Common myeloid progenitor, CD34-positive (primary cell): ENCODE data around the gene OR56B1.
A peak's percentile ranks its signal among the peaks of the same experiment; 100 is the strongest.

ENCODE experiments used
- CTCF ChIA-PET: fragments of 350-600 bp; sonication (Branson Sonifier 250); formaldehyde crosslinking; loops from one replicate; lab custom pipeline; 2021; ENCODE audit warnings: antibody characterized with exemption; lab: Charles Lee
- POLR2A ChIA-PET: fragments of 350-600 bp; sonication (Branson Sonifier 250); formaldehyde crosslinking; loops from one replicate; lab custom pipeline; 2021; ENCODE audit warnings: antibody characterized with exemption; lab: Charles Lee
- DNase-seq, 3 donors: peaks; one replicate each; pipeline versions ENCODE4 v3.0.0 to v3.0.0-alpha.2; 2013
- H3K27ac ChIP-seq, 2 experiments: 1 replicate in 1 of 2; 2 replicates in 1 of 2; pipeline ENCODE4 v1.7.0; 2013; ENCODE audit warnings: inconsistent platforms in 2 of 2, low read length in 2 of 2, mild to moderate bottlenecking in 2 of 2, low read depth in 1 of 2, moderate library complexity in 1 of 2; ENCODE audit not compliant: severe bottlenecking in 2 of 2, insufficient read depth in 1 of 2, poor library complexity in 1 of 2
- H3K27me3 ChIP-seq, 5 experiments: replicated peaks in 2 of 5; 1 replicate in 3 of 5; 2 replicates in 2 of 5; pipeline versions ENCODE4 v1.6.1 to v1.7.0; 2013; ENCODE audit warnings: low read length in 4 of 5, mild to moderate bottlenecking in 2 of 5, moderate library complexity in 2 of 5, inconsistent platforms in 1 of 5; ENCODE audit not compliant: insufficient read depth in 5 of 5, control insufficient read depth in 4 of 5
- H3K36me3 ChIP-seq, 4 experiments: 1 replicate in 2 of 4; 2 replicates in 2 of 4; pipeline versions ENCODE4 v1.6.1 to v1.7.0; 2013; ENCODE audit warnings: low read length in 3 of 4, control low read depth in 1 of 4, mild to moderate bottlenecking in 1 of 4; ENCODE audit not compliant: control insufficient read depth in 4 of 4, insufficient read depth in 4 of 4
- H3K4me1 ChIP-seq, 4 experiments: 1 replicate in 3 of 4; 2 replicates in 1 of 4; pipeline versions ENCODE4 v1.6.1 to v1.7.1; 2013; ENCODE audit warnings: low read length in 3 of 4, mild to moderate bottlenecking in 3 of 4, control low read depth in 1 of 4, inconsistent platforms in 1 of 4, moderate library complexity in 1 of 4; ENCODE audit not compliant: control insufficient read depth in 4 of 4, insufficient read depth in 4 of 4; ENCODE audit errors: control extremely low read depth in 1 of 4
- H3K4me3 ChIP-seq, 7 experiments: 1 replicate in 4 of 7; 2 replicates in 3 of 7; pipeline versions ENCODE4 v1.5.1 to v1.7.0; 2013; ENCODE audit warnings: mild to moderate bottlenecking in 7 of 7, low read length in 6 of 7, moderate library complexity in 6 of 7, inconsistent platforms in 2 of 7, low read depth in 2 of 7, control low read depth in 1 of 7; ENCODE audit not compliant: insufficient read depth in 4 of 7, control insufficient read depth in 1 of 7; ENCODE audit errors: extremely low read depth in 1 of 7
- H3K9me3 ChIP-seq, 5 experiments: 1 replicate in 4 of 5; 2 replicates in 1 of 5; pipeline versions ENCODE4 v1.6.1 to v1.7.1; 2013; ENCODE audit warnings: low read length in 4 of 5, mild to moderate bottlenecking in 2 of 5, inconsistent platforms in 1 of 5, low read depth in 1 of 5, moderate library complexity in 1 of 5; ENCODE audit not compliant: control insufficient read depth in 4 of 5, insufficient read depth in 2 of 5; ENCODE audit errors: control extremely low read depth in 1 of 5
- WGBS: methylation state at CpG from one replicate; pipeline ENCODE4 v1.1.5; 2013; ENCODE audit not compliant: insufficient coverage; 5-methylcytosine and 5-hydroxymethylcytosine counted together

Gene OR56B1

GRCh38 chr11:5691964-5692361 lies 44.3 kb upstream of the OR56B1 start:
- peaks cover 7 to 15% (median 12%) of the 10 kb centered on the region in 4 experiments for H3K36me3 ChIP-seq
- peak overlapping the region; percentile 34 to 89 for H3K27ac ChIP-seq
- no peaks in the 10 kb centered on the region for H3K27me3 ChIP-seq
- ChIA-PET POLR2A (interaction anchor here (0.5 kb wide), 1 partner anchor 908 kb away, joined by 3 read pairs; no protein-coding TSS in a partner anchor), CTCF (interaction anchor here (1.2 kb wide), 1 partner anchor 8 kb away, joined by 3 read pairs; no protein-coding TSS in a partner anchor)
- DNase-seq, result peak in 2 of 3 donors; percentile 46 to 62
- peaks cover 12 to 42% (median 27%) of the 10 kb centered on the region in 4 experiments for H3K4me1 ChIP-seq
- H3K9me3 ChIP-seq, result no peaks in the 10 kb centered on the region
- WGBS, result no CpG with 5 or more reads among the region's 3 CpGs
- peak overlapping the region in 6 of 7 experiments; percentile 70 to 92 (median 80) for H3K4me3 ChIP-seq

GRCh38 chr11:5694642-5695041 lies 41.6 kb upstream of the OR56B1 start:
- CTCF ChIA-PET, result interaction anchor here (0.9 to 1.5 kb wide), 2 partner anchors 16 to 70 kb away, joined by 4 to 5 read pairs; partner anchors contain the start of gene TRIM34
- H3K4me3 ChIP-seq, result no peak overlapping the region
- peaks cover 16 to 34% (median 25%) of the 10 kb centered on the region in 4 experiments for H3K36me3 ChIP-seq
- no peaks in the 10 kb centered on the region for H3K9me3 ChIP-seq
- H3K4me1 ChIP-seq, result peaks cover 5 to 33% (median 20%) of the 10 kb centered on the region in 4 experiments
- POLR2A ChIA-PET, result interaction anchor here (0.6 kb wide), 1 partner anchor 9 kb away, joined by 3 read pairs; no protein-coding TSS in a partner anchor
- no peak for DNase-seq
- H3K27me3 ChIP-seq, result no peaks in the 10 kb centered on the region
- 17% methylated on average over 1 of the region's 1 CpG for WGBS
- H3K27ac ChIP-seq, result no peak overlapping the region

- H3K36me3 ChIP-seq, result peaks cover 16 to 37% (median 26%) of the 10 kb centered on the region in 4 experiments
- 100% methylated on average over 1 of the region's 1 CpG for WGBS
- H3K4me1 ChIP-seq, result peaks cover 5 to 25% (median 12%) of the 10 kb centered on the region in 4 experiments
- H3K4me3 ChIP-seq, result no peak overlapping the region
- no peak overlapping the region for H3K27ac ChIP-seq
- ChIA-PET POLR2A (no interaction called here), CTCF (interaction anchor here (0.9 to 1.5 kb wide), 2 partner anchors 17 to 71 kb away, joined by 4 to 5 read pairs; partner anchors contain the start of gene TRIM34)
- H3K27me3 ChIP-seq, result no peaks in the 10 kb centered on the region
- no peak for DNase-seq
- H3K9me3 ChIP-seq, result no peaks in the 10 kb centered on the region
Measured at GRCh38 chr11:5695580-5695979, 40.7 kb upstream of the OR56B1 start.

GRCh38 chr11:5696210-5696609 lies 40.0 kb upstream of the OR56B1 start:
- Histone ChIP-seq H3K27ac (no peak overlapping the region), H3K4me1 (peaks cover 5 to 19% (median 10%) of the 10 kb centered on the region in 4 experiments), H3K9me3 (no peaks in the 10 kb centered on the region), H3K4me3 (no peak overlapping the region), H3K27me3 (no peaks in the 10 kb centered on the region), H3K36me3 (peaks cover 16 to 40% (median 28%) of the 10 kb centered on the region in 4 experiments)
- POLR2A ChIA-PET, result no interaction called here
- CTCF ChIA-PET, result interaction anchor here (1.0 kb wide), 1 partner anchor 12 kb away, joined by 3 read pairs; no protein-coding TSS in a partner anchor
- 94% methylated on average over 2 of the region's 2 CpGs for WGBS
- DNase-seq, result no peak

GRCh38 chr11:5698281-5698680 lies 38.0 kb upstream of the OR56B1 start:
- CTCF ChIA-PET, result no interaction called here
- no peak overlapping the region for H3K27ac ChIP-seq
- POLR2A ChIA-PET, result interaction anchor here (0.5 kb wide), 1 partner anchor 1819 kb away, joined by 3 read pairs; no protein-coding TSS in a partner anchor

GRCh38 chr11:5700421-5701054 lies 35.7 kb upstream of the OR56B1 start:
- H3K4me1 ChIP-seq, result no peaks in the 10 kb centered on the region
- H3K27ac ChIP-seq, result no peak overlapping the region
- WGBS, result no CpG with 5 or more reads among the region's 10 CpGs
- ChIA-PET POLR2A (interaction anchor here (0.9 to 2.0 kb wide), 2 partner anchors 11 to 16 kb away, joined by 5 to 7 read pairs; partner anchors contain the start of gene TRIM22), CTCF (interaction anchor here (0.6 to 3.5 kb wide), 5 partner anchors 9 to 1154 kb away, joined by 3 to 18 read pairs (median 3); partner anchors contain the start of genes TRIM22 and TRIM5)
- H3K27me3 ChIP-seq, result no peaks in the 10 kb centered on the region
- DNase-seq, result peak in 2 of 3 donors; percentile 55 to 63
- H3K4me3 ChIP-seq, result peak overlapping the region in 2 of 7 experiments; percentile 33 to 36
- peaks cover 14 to 72% (median 33%) of the 10 kb centered on the region in 4 experiments for H3K36me3 ChIP-seq
- H3K9me3 ChIP-seq, result no peaks in the 10 kb centered on the region

More at GRCh38 chr11:5698281-5698680, 38.0 kb upstream of the OR56B1 start:
- H3K9me3 ChIP-seq, result no peaks in the 10 kb centered on the region
- H3K36me3 ChIP-seq, result peaks cover 17 to 56% (median 31%) of the 10 kb centered on the region in 4 experiments
- WGBS, result 96% methylated on average over 3 of the region's 7 CpGs
- no peak overlapping the region for H3K4me3 ChIP-seq
- H3K27me3 ChIP-seq, result no peaks in the 10 kb centered on the region
- peaks cover 0 to 8% (median 3%) of the 10 kb centered on the region in 4 experiments for H3K4me1 ChIP-seq
- DNase-seq, result no peak
